PC-9 (cell line): ENCODE results near the gene NUP62CL.

ENCODE experiments used
- EZH2 ChIP-seq: fragments of 200-600 bp; sonication (generic); IDR thresholded peaks from 2 replicates; pipeline ENCODE4 v1.8.0; 2017; ENCODE audit warnings: antibody characterized with exemption, low read depth
- TF ChIP-seq, protein P1 (sequence below): fragments of 200-600 bp; sonication (generic); conservative IDR thresholded peaks from 2 replicates; pipeline ENCODE4 v1.6.1; 2017; ENCODE audit warnings: mixed run types, antibody characterized with exemption, mild to moderate bottlenecking, moderate library complexity

DNA sequence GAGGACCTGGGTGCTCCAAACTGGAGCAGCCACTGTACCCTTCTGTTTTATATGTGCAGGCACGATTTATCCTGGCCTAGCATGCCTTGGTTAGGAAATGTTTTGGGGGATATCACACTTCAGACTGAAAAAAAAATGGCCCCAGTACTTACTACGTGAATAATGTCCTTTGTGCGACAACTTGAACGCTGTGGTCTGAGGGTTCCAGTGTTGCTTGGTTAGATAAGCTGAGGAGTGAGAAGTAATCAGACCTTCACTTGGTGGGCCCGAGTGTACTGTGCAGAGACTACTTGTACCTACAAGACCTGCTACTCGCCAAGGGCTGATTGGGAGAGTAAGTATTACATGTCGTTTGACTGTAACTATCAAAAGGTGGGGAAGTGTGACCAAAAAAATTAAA lies 856 bp upstream of the NUP62CL start:
- TF ChIP-seq, protein P1, sequence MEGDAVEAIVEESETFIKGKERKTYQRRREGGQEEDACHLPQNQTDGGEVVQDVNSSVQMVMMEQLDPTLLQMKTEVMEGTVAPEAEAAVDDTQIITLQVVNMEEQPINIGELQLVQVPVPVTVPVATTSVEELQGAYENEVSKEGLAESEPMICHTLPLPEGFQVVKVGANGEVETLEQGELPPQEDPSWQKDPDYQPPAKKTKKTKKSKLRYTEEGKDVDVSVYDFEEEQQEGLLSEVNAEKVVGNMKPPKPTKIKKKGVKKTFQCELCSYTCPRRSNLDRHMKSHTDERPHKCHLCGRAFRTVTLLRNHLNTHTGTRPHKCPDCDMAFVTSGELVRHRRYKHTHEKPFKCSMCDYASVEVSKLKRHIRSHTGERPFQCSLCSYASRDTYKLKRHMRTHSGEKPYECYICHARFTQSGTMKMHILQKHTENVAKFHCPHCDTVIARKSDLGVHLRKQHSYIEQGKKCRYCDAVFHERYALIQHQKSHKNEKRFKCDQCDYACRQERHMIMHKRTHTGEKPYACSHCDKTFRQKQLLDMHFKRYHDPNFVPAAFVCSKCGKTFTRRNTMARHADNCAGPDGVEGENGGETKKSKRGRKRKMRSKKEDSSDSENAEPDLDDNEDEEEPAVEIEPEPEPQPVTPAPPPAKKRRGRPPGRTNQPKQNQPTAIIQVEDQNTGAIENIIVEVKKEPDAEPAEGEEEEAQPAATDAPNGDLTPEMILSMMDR = no peak
- no peak for TF ChIP-seq EZH2
